T-cell (primary cell): ENCODE data around the gene ABLIM1. TPM values are rescaled to one million over a fixed set of nuclear protein-coding genes. Genes with fewer than 3 reads are reported as not detected.

Experiments used
- ATAC-seq, 4 experiments: fragments of 200-7000 bp in 3 of 4; fragments of 150-1000 bp in 1 of 4; cut with Tn5 transposase; replicated peaks in 1 of 4; 1 replicate in 3 of 4; 2 replicates in 1 of 4; pipeline ENCODE4 v1.10.0; 2021; ENCODE audit warnings: moderate library complexity in 3 of 4, mild to moderate bottlenecking in 2 of 4, moderate number of reproducible peaks in 1 of 4
- CTCF ChIA-PET, 2 donors: fragments of 300-600 bp; sonication (Branson Sonifier 250); formaldehyde crosslinking; loops; one replicate each; lab custom pipeline; 2022; ENCODE audit warnings: antibody characterized with exemption in 2 of 2; lab: Charles Lee
- POLR2A ChIA-PET, 2 donors: fragments of 300-600 bp; sonication (Branson Sonifier 250); formaldehyde crosslinking; loops; one replicate each; lab custom pipeline; 2022; ENCODE audit warnings: antibody characterized with exemption in 2 of 2; lab: Charles Lee
- DNase-seq, 35 experiments: peaks; one replicate each; pipeline versions ENCODE4 v3.0.0 to v3.0.0-alpha.2; 2013 to 2023
- H3K27ac ChIP-seq: one replicate; pipeline ENCODE4 v1.5.1; 2013; ENCODE audit warnings: low read length
- H3K27me3 ChIP-seq, 2 experiments: replicated peaks in 1 of 2; 1 replicate in 1 of 2; 2 replicates in 1 of 2; pipeline versions ENCODE4 v1.6.1 to v1.7.0; 2013; ENCODE audit warnings: low read length in 1 of 2, mixed read lengths in 1 of 2; ENCODE audit not compliant: control insufficient read depth in 2 of 2, insufficient read depth in 2 of 2; ENCODE audit errors: extremely low read depth in 1 of 2
- H3K36me3 ChIP-seq, 2 donors: 1 replicate in 1 of 2; 2 replicates in 1 of 2; pipeline versions ENCODE4 v1.6.1 to v1.7.0; 2013; ENCODE audit warnings: low read length in 1 of 2; ENCODE audit not compliant: control insufficient read depth in 2 of 2, insufficient read depth in 1 of 2; ENCODE audit errors: extremely low read depth in 1 of 2
- H3K4me1 ChIP-seq, 2 experiments: 1 replicate in 1 of 2; 2 replicates in 1 of 2; pipeline versions ENCODE4 v1.6.1 to v1.7.0; 2013; ENCODE audit warnings: low read length in 2 of 2, mixed read lengths in 1 of 2; ENCODE audit not compliant: insufficient read depth in 2 of 2, control insufficient read depth in 1 of 2; ENCODE audit errors: extremely low read depth in 1 of 2
- H3K4me3 ChIP-seq, 2 donors: 1 replicate in 1 of 2; 2 replicates in 1 of 2; pipeline versions ENCODE4 v1.5.1 to v1.7.0; 2013; ENCODE audit warnings: mild to moderate bottlenecking in 2 of 2, low read length in 1 of 2, moderate library complexity in 1 of 2; ENCODE audit not compliant: control insufficient read depth in 1 of 2; ENCODE audit errors: extremely low read depth in 1 of 2
- H3K9me3 ChIP-seq: 2 replicates; pipeline ENCODE4 v1.7.0; 2013
- H3K27ac Mint-ChIP-seq, 2 donors: one replicate each; pipeline ENCODE4 v1.8.0; 2020 to 2021; ENCODE audit warnings: mild to moderate bottlenecking in 2 of 2, mixed read lengths in 2 of 2
- H3K27me3 Mint-ChIP-seq, 2 donors: one replicate each; pipeline ENCODE4 v1.8.0; 2021 to 2022; ENCODE audit warnings: mixed read lengths in 2 of 2
- H3K36me3 Mint-ChIP-seq: one replicate; pipeline ENCODE4 v1.8.0; 2021; ENCODE audit warnings: mixed read lengths
- H3K4me1 Mint-ChIP-seq, 3 donors: one replicate each; pipeline ENCODE4 v1.8.0; 2020 to 2022; ENCODE audit warnings: mixed read lengths in 3 of 3, mild to moderate bottlenecking in 1 of 3
- H3K4me3 Mint-ChIP-seq, 3 donors: one replicate each; pipeline ENCODE4 v1.8.0; 2020 to 2022; ENCODE audit warnings: mild to moderate bottlenecking in 3 of 3, mixed read lengths in 3 of 3, moderate library complexity in 3 of 3
- H3K9me3 Mint-ChIP-seq, 3 donors: one replicate each; pipeline ENCODE4 v1.8.0; 2020 to 2022; ENCODE audit warnings: mixed read lengths in 3 of 3
- WGBS: methylation state at CpG from one replicate; pipeline ENCODE4 v1.1.5; 2013; ENCODE audit warnings: missing lambda C conversion rate; ENCODE audit not compliant: insufficient coverage; 5-methylcytosine and 5-hydroxymethylcytosine counted together
- total RNA-seq, 35 experiments: library from RNA in 6 of 35; stranded (reverse) in 6 of 35; fragments of 120-200 nt in 1 of 35; gene quantifications; one replicate each; pipeline versions ENCODE4 v1.2.1 to v1.2.4 and lab custom pipeline; 2013 to 2026

The ABLIM1 gene
- total RNA-seq, 5 donors from 2014 or later (not counting 1 experiment from before 2014, with no cell fraction given) = 212 to 311 (median 266) TPM

DNA sequence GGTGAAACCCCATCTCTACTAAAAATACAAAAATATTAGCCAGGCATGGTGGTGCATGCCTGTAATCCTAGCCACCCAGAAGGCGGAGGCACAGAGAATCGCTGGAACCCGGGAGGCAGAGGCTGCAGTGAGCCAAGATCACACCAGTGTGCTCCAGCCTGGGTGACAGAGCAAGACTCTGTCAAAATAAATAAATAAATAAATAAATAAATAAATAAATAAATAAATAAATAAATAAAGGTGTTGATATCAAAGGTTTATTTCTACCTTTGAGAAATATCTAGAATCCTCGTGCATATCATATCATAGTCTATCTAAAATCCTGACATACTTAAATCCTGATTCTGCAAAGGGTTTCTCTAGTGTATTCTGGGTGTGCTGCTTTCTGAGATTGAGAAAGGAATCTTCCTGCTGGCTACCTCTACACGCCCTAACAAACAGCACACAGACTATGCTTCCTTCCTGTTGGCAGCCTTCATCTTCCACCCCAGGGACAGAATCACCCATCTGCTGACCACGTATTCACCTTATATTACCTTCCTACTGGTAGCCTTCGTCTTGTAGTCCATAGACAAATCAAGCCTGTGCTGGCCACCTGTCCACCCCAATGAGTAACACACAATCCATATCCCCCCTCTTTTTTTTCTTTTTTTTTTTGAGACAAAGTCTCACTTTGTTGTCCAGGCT lies 8.7 kb downstream of the ABLIM1 start:
- Mint-ChIP-seq H3K9me3 (no peaks in the 10 kb centered on the region), H3K4me1 (no peaks in the 10 kb centered on the region), H3K27me3 (no peaks in the 10 kb centered on the region), H3K4me3 (no peak overlapping the region), H3K27ac (no peak overlapping the region), H3K36me3 (no peaks in the 10 kb centered on the region)
- Histone ChIP-seq H3K27ac (no peak overlapping the region), H3K9me3 (no peaks in the 10 kb centered on the region), H3K4me1 (no peaks in the 10 kb centered on the region), H3K36me3 (no peaks in the 10 kb centered on the region), H3K4me3 (no peak overlapping the region), H3K27me3 (no peaks in the 10 kb centered on the region)
- CTCF ChIA-PET = interaction anchor here in 1 of 2 donors (0.5 kb wide), 1 partner anchor 52 kb away, joined by 4 read pairs; no protein-coding TSS in a partner anchor
- WGBS = 62% methylated on average over 3 of the region's 7 CpGs
- POLR2A ChIA-PET = no interaction called here
- ATAC-seq (no peak), DNase-seq (no peak)

DNA sequence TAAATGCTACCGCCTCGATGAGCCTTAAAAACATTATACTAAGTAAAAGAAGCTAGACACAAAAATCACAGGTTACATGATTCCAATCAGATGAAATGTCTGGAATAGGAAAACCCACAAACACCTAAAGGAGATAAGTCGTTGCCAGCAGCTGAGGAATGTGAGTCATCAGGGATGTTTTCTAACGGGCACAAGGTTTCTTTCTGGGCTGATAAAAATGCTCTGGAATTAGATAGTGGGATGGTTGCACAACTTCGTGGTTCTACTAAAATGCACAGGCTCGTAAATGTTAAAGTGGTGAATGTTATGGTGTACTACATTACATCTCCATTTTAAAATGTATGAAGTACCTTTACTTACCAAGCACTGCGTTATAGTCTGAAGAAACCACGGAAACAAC lies 9.7 kb downstream of the ABLIM1 start:
- ChIA-PET CTCF (no interaction called here), POLR2A (no interaction called here)
- Histone ChIP-seq H3K27me3 (no peaks in the 10 kb centered on the region), H3K4me1 (no peaks in the 10 kb centered on the region), H3K36me3 (no peaks in the 10 kb centered on the region), H3K9me3 (no peaks in the 10 kb centered on the region), H3K27ac (no peak overlapping the region), H3K4me3 (no peak overlapping the region)
- DNase-seq (no peak), ATAC-seq (no peak)
- no peaks in the 10 kb centered on the region for H3K9me3 Mint-ChIP-seq
- H3K27ac Mint-ChIP-seq = no peak overlapping the region
- H3K36me3 Mint-ChIP-seq = no peaks in the 10 kb centered on the region
- H3K4me3 Mint-ChIP-seq = no peak overlapping the region
- H3K27me3 Mint-ChIP-seq = no peaks in the 10 kb centered on the region
- H3K4me1 Mint-ChIP-seq = no peaks in the 10 kb centered on the region
- no CpG with 5 or more reads among the region's 8 CpGs for WGBS

DNA sequence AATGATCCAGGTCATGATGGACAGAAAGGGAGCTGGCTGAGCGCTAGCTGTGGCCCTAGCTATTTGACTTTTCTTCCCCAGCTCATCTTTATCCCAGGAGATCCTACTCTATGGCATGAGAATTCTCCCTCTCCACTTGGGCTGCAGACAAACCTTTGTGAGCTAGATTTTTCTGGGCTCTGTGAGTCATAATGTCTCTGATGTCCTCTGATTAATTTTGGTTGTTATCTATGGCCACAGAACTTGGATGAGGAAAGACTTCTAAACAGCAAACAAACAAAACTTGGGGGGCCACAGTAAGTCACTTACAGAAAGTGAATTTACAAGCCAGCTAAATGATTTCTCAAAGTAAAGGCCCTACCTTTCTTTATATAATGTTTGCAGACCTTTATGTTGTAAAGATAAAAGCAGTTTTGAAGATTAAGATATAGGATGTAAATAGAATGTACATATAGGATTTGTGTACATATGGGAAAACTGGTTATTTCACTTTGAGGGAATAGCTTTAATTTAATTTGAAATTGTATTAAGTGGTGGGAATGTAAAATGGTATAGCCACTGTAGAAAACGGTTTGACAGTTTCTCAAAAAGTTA lies 10.4 kb downstream of the ABLIM1 start:
- H3K27me3 Mint-ChIP-seq = no peaks in the 10 kb centered on the region
- ATAC-seq = no peak
- Histone ChIP-seq H3K9me3 (no peaks in the 10 kb centered on the region), H3K27ac (no peak overlapping the region), H3K36me3 (no peaks in the 10 kb centered on the region), H3K4me3 (no peak overlapping the region), H3K4me1 (no peaks in the 10 kb centered on the region), H3K27me3 (no peaks in the 10 kb centered on the region)
- ChIA-PET CTCF (no interaction called here), POLR2A (interaction anchor here in 1 of 2 donors (0.6 kb wide), 2 partner anchors 152 to 322 kb away, joined by 3 to 4 read pairs; no protein-coding TSS in a partner anchor)
- 66% methylated on average over 2 of the region's 2 CpGs for WGBS
- no peak overlapping the region for H3K27ac Mint-ChIP-seq
- DNase-seq = no peak
- no peaks in the 10 kb centered on the region for H3K4me1 Mint-ChIP-seq
- H3K9me3 Mint-ChIP-seq = no peaks in the 10 kb centered on the region
- H3K4me3 Mint-ChIP-seq = no peak overlapping the region
- no peaks in the 10 kb centered on the region for H3K36me3 Mint-ChIP-seq

DNA sequence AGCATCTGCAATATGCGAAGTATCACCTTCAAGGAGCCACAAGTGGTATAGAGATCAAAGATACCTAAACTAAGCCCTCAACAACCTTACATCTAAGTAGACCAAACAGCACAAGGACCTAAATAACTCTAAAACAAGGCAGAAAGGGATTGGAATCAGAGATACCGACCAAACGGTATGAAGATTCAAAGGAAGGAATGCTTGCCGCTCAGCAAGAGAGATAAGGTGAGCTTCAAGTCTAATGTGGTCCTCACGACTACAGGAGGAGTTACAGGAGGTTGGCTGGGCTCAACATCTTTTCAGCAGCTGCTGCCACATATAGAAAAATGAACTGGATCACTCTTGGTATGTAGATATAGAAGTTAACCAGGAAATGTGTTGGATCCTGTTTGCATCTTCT lies 11.6 kb downstream of the ABLIM1 start:
- Histone ChIP-seq H3K9me3 (no peaks in the 10 kb centered on the region), H3K4me1 (no peaks in the 10 kb centered on the region), H3K36me3 (no peaks in the 10 kb centered on the region), H3K27me3 (no peaks in the 10 kb centered on the region), H3K27ac (no peak overlapping the region), H3K4me3 (no peak overlapping the region)
- DNase-seq = no peak
- no peaks in the 10 kb centered on the region for H3K9me3 Mint-ChIP-seq
- 46% methylated on average over 2 of the region's 5 CpGs for WGBS
- no peak for ATAC-seq
- no peaks in the 10 kb centered on the region for H3K36me3 Mint-ChIP-seq
- no peak overlapping the region for H3K27ac Mint-ChIP-seq
- H3K4me1 Mint-ChIP-seq = no peaks in the 10 kb centered on the region
- no peak overlapping the region for H3K4me3 Mint-ChIP-seq
- no peaks in the 10 kb centered on the region for H3K27me3 Mint-ChIP-seq
- ChIA-PET CTCF (no interaction called here), POLR2A (no interaction called here)

DNA sequence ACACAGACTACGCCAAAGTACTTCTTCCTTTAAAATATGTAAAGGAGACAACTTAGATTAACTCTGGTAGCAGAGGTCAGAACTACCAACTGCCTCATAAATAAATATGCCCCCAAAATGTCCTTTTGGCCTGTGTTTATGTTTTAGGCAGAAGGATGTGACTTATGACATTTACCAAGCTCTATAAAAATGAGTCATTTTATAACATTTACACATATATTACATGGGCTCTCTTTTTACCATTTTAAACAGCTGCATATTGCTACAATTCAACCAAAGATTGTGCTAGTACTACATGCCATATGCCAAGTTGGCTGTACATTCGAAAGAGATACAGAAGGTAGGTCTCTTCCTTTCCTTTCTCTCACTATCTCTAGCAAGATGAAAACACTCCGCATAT lies 12.4 kb downstream of the ABLIM1 start:
- no peak for DNase-seq
- Mint-ChIP-seq H3K27me3 (no peaks in the 10 kb centered on the region), H3K4me1 (no peaks in the 10 kb centered on the region), H3K9me3 (no peaks in the 10 kb centered on the region), H3K4me3 (no peak overlapping the region), H3K27ac (no peak overlapping the region), H3K36me3 (no peaks in the 10 kb centered on the region)
- H3K4me3 ChIP-seq = no peak overlapping the region
- H3K4me1 ChIP-seq = no peaks in the 10 kb centered on the region
- no peaks in the 10 kb centered on the region for H3K36me3 ChIP-seq
- no peak overlapping the region for H3K27ac ChIP-seq
- no peak for ATAC-seq
- WGBS = no CpG with 5 or more reads among the region's 3 CpGs
- POLR2A ChIA-PET = no interaction called here
- no peaks in the 10 kb centered on the region for H3K27me3 ChIP-seq
- no peaks in the 10 kb centered on the region for H3K9me3 ChIP-seq
- CTCF ChIA-PET = no interaction called here

DNA sequence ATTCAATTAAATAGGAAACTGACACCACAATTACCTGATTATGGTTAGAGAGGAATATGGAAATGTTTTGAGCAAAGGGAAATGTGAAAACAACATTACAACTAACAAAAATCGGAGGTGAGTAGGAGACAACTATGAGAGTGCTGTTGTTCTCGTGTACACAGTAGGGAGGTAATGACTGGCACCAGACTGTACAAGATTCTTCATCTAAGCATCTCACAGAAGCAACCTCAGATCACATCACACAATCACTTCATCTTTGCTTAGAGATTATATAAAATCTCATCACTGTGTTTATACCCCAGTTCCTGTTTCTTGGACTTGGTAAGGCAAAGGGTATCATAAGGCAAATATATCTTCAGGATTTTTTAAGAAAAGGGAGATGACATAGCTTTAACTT lies 14.9 kb downstream of the ABLIM1 start:
- Mint-ChIP-seq H3K27me3 (no peaks in the 10 kb centered on the region), H3K36me3 (no peaks in the 10 kb centered on the region), H3K27ac (no peak overlapping the region), H3K4me1 (no peaks in the 10 kb centered on the region), H3K9me3 (no peaks in the 10 kb centered on the region), H3K4me3 (no peak overlapping the region)
- CTCF ChIA-PET = interaction anchor here in 1 of 2 donors (0.7 kb wide), 1 partner anchor 340 kb away, joined by 3 read pairs; no protein-coding TSS in a partner anchor
- Histone ChIP-seq H3K4me3 (no peak overlapping the region), H3K27ac (no peak overlapping the region), H3K36me3 (no peaks in the 10 kb centered on the region), H3K4me1 (no peaks in the 10 kb centered on the region), H3K9me3 (no peaks in the 10 kb centered on the region), H3K27me3 (no peaks in the 10 kb centered on the region)
- ATAC-seq (no peak), DNase-seq (no peak)
- no CpG with 5 or more reads among the region's 2 CpGs for WGBS
- POLR2A ChIA-PET = no interaction called here
